ENCODE data around the gene CTU1.

DNA sequence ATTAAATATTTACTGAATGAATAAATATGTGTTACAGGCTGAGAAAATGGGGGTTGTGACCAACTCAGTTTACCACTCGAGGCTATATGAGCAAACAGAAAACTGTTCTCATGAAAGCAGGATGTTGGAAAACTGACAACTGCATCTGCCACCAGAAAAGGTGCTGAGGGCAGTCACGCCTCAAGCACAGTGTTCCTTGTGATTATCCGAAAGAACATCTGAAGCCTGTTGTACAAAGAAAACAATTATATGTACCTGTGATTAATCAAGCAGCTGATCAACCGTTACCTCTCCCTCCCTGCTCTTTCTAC lies 37.2 kb downstream of the CTU1 start:
- TF ChIP-seq, protein P1, sequence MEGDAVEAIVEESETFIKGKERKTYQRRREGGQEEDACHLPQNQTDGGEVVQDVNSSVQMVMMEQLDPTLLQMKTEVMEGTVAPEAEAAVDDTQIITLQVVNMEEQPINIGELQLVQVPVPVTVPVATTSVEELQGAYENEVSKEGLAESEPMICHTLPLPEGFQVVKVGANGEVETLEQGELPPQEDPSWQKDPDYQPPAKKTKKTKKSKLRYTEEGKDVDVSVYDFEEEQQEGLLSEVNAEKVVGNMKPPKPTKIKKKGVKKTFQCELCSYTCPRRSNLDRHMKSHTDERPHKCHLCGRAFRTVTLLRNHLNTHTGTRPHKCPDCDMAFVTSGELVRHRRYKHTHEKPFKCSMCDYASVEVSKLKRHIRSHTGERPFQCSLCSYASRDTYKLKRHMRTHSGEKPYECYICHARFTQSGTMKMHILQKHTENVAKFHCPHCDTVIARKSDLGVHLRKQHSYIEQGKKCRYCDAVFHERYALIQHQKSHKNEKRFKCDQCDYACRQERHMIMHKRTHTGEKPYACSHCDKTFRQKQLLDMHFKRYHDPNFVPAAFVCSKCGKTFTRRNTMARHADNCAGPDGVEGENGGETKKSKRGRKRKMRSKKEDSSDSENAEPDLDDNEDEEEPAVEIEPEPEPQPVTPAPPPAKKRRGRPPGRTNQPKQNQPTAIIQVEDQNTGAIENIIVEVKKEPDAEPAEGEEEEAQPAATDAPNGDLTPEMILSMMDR (IDR thresholded peaks at IDR 0.05) = no peak
- TF ChIP-seq POLR2A (IDR thresholded peaks at IDR 0.05) = no peak

Measured in lower leg skin (tissue), 3 donors.